Endothelial cell (in vitro differentiated cells): ENCODE results near the gene NMNAT1. TPM values are rescaled to one million over a fixed set of nuclear protein-coding genes. Genes with fewer than 3 reads are reported as not detected.
A peak's percentile ranks its signal among the peaks of the same experiment; 100 is the strongest.

ENCODE experiments used
- DNase-seq: peaks from one replicate; pipeline ENCODE4 v3.0.0; 2021; ENCODE audit warnings: low spot score
- H3K27ac Mint-ChIP-seq: one replicate; pipeline ENCODE4 v1.8.0; 2021; ENCODE audit warnings: mixed read lengths, inconsistent platforms; ENCODE audit not compliant: unreplicated experiment
- H3K27me3 Mint-ChIP-seq: one replicate; pipeline ENCODE4 v1.8.0; 2021; ENCODE audit warnings: mild to moderate bottlenecking, moderate library complexity, mixed read lengths, inconsistent platforms; ENCODE audit not compliant: unreplicated experiment
- H3K36me3 Mint-ChIP-seq: one replicate; pipeline ENCODE4 v1.8.0; 2021; ENCODE audit warnings: mild to moderate bottlenecking, low read depth, mixed read lengths, inconsistent platforms; ENCODE audit not compliant: unreplicated experiment
- H3K4me1 Mint-ChIP-seq: one replicate; pipeline ENCODE4 v1.8.0; 2021; ENCODE audit warnings: mild to moderate bottlenecking, mixed read lengths, inconsistent platforms; ENCODE audit not compliant: unreplicated experiment
- H3K4me3 Mint-ChIP-seq: one replicate; pipeline ENCODE4 v1.8.0; 2021; ENCODE audit warnings: mild to moderate bottlenecking, mixed read lengths, inconsistent platforms; ENCODE audit not compliant: unreplicated experiment
- H3K9me3 Mint-ChIP-seq: one replicate; pipeline ENCODE4 v1.8.0; 2021; ENCODE audit warnings: mixed read lengths, inconsistent platforms; ENCODE audit not compliant: unreplicated experiment
- CTCF ChIP-seq: fragments of 200-600 bp; sonication (generic); IDR thresholded peaks from one replicate; pipeline ENCODE4 v1.5.0; 2021; ENCODE audit warnings: antibody characterized with exemption; ENCODE audit not compliant: unreplicated experiment
- total RNA-seq: library from RNA; stranded (reverse); fragmentation: NEBNext Ultra II Directional; extraction: Animal tissue kit (Norgen Biotek cat#: 25700); gene quantifications from one replicate; pipeline ENCODE4 v1.2.1, GENCODE V29; 2021; ENCODE audit not compliant: unreplicated experiment

Gene NMNAT1
- total RNA-seq, 1 donor from 2014 or later: 15.9 TPM

DNA sequence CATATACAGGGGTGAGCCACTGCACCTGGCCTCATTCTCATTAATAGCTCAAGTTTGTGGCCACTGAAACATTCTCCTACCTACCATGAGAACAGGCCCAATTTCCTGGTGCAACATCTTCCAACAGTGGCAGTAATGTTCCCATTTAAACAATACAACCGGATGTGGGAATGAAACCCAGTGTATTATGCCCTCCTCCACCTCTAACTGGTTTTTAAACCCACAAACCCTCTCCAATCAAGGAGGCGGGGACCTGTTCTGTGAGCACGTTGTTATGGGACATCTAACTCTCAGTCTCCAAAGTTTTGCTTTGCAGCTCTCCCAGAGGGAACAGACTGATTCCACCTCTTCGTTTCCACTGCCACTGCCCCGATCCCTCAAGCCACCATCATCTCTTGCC lies 35.8 kb upstream of the NMNAT1 start:
- no peak for DNase-seq
- H3K36me3 Mint-ChIP-seq: peaks cover 16% of the 10 kb centered on the region
- TF ChIP-seq CTCF: no peak
- H3K4me3 Mint-ChIP-seq: peak overlapping the region; percentile 17
- H3K27me3 Mint-ChIP-seq: peaks cover 5% of the 10 kb centered on the region
- H3K27ac Mint-ChIP-seq: no peak overlapping the region
- H3K9me3 Mint-ChIP-seq: no peaks in the 10 kb centered on the region
- H3K4me1 Mint-ChIP-seq: peaks cover 34% of the 10 kb centered on the region

- Mint-ChIP-seq H3K4me1 (peaks cover 37% of the 10 kb centered on the region), H3K27me3 (peaks cover 5% of the 10 kb centered on the region), H3K9me3 (no peaks in the 10 kb centered on the region), H3K4me3 (peak overlapping the region; percentile 98), H3K36me3 (peaks cover 16% of the 10 kb centered on the region), H3K27ac (no peak overlapping the region)
- no peak for DNase-seq
- no peak for TF ChIP-seq CTCF
These were observed 34.4 kb upstream of the NMNAT1 start for GRCh38 chr1:9908871-9909233.

DNA sequence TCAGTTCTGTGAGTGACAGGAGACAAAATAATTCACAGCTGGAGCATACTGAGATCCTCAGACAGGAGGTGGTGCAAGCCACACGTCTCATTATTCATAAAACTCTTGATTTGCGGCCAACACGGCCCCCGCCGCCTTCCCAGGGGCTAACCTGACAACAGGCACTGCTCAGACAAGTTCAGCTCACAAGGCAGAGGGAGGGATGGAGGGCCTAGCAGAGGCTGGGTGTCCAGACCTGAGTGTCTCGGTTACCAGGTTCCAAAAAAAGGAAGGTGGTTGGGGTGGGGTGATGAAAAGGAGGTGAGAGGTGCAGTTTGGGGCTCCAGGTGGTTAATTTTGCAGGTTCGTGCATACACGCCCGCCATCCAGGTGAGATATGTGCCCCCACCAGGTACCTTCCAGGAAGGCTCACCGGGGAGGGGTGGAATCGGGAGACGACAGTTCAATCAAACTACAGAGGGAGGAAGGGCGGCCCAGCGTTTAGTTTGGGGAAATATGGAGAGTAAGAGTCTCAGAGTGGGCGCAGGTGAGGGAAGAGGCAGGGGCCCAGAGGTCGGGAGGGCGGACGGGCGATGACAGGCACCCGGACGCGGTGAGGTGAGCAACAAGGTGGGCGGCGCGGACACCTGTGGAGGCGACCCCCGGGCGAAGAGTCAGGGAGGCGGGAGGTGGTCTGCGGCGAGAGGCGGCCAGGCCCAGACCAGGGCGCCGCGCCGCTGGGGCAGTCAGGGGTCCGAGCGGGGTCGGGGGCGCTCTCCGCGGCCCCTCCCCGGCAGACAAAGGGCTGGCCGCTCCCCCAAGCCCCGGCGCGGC lies 33.8 kb upstream of the NMNAT1 start:
- H3K4me3 Mint-ChIP-seq: peak overlapping the region; percentile 98
- TF ChIP-seq CTCF: no peak
- H3K36me3 Mint-ChIP-seq: peaks cover 16% of the 10 kb centered on the region
- H3K9me3 Mint-ChIP-seq: no peaks in the 10 kb centered on the region
- peaks cover 37% of the 10 kb centered on the region for H3K4me1 Mint-ChIP-seq
- H3K27me3 Mint-ChIP-seq: peaks cover 5% of the 10 kb centered on the region
- no peak for DNase-seq
- H3K27ac Mint-ChIP-seq: peak overlapping the region; percentile 77

- Mint-ChIP-seq H3K27me3 (peaks cover 5% of the 10 kb centered on the region), H3K4me3 (peak within 1 kb of the TSS; percentile 98), H3K4me1 (peaks cover 36% of the 10 kb centered on the region), H3K36me3 (peaks cover 16% of the 10 kb centered on the region), H3K27ac (peak within 1 kb of the TSS; percentile 77), H3K9me3 (no peaks in the 10 kb centered on the region)
- DNase-seq: no peak
- TF ChIP-seq CTCF: no peak
These were observed 33.2 kb upstream of the NMNAT1 start, which contains the start of gene CTNNBIP1 for GRCh38 chr1:9910076-9910422. TSS of gene CTNNBIP1 (minus strand) at chr1:9910269. CDS start at chr1:9872064, 38,205 bp downstream.

DNA sequence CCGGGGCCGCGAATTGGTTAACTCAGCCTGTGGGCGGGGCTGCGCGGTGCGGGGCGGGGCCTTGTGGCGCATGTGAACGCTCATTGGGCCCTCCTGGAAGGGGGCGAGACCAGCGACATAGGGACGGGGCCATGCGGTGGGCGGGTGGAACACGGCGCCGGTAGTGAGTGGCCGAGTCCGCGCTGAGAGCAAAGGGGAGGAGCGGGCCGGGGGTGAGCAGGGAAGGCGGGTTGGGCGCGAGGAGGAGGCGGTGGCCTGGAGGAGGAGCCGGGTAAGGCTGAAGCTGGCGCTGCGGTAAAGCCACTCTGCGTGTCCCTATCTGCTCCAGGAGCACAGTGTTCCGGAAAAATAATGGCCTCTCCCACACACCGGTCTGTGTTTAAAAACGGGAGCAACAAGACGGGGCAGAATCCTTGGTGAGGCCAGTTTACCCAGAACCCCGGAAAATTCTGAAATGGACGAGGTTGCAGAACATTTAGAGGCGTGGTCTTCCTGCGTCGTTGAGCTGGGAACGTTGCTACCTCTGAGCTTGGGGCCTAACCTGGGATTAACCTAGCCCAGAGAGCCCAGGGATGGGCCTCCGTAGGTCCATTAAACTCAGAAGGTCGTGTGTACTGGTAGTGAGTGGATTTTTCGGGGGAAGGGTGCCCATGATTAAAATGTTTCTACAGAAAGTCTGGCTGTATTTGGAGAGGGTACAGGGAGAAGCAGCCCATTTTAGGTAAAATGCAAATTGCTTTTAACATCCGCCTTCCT lies 32.7 kb upstream of the NMNAT1 start:
- Mint-ChIP-seq H3K27ac (peak overlapping the region; percentile 77), H3K4me3 (peak overlapping the region; percentile 91), H3K36me3 (peaks cover 15% of the 10 kb centered on the region), H3K27me3 (peaks cover 5% of the 10 kb centered on the region), H3K4me1 (peaks cover 34% of the 10 kb centered on the region), H3K9me3 (no peaks in the 10 kb centered on the region)
- DNase-seq: peak; percentile 100
- TF ChIP-seq CTCF: no peak
